HepG2 (cell line): Measurements from ENCODE around the gene IGFLR1. TPM values are rescaled to one million over a fixed set of nuclear protein-coding genes. Genes with fewer than 3 reads are reported as not detected.

ENCODE experiments used
- ARHGAP35 ChIP-seq: sonication (generic); formaldehyde crosslinking; IDR thresholded peaks from 2 replicates; pipeline ENCODE4 v1.9.0; 2022; ENCODE audit warnings: mild to moderate bottlenecking, inconsistent platforms, moderate library complexity, missing genetic modification reagents, borderline replicate concordance
- BATF2 ChIP-seq: sonication (generic); formaldehyde crosslinking; IDR thresholded peaks from 2 replicates; pipeline ENCODE4 v1.8.0; 2022; ENCODE audit warnings: mild to moderate bottlenecking, missing genetic modification reagents, moderate library complexity
- ELF1 ChIP-seq: sonication (generic); formaldehyde crosslinking; IDR thresholded peaks from 2 replicates; pipeline ENCODE4 v1.4.0; 2020; ENCODE audit warnings: missing genetic modification reagents
- ETV6 ChIP-seq: sonication (generic); formaldehyde crosslinking; conservative IDR thresholded peaks from 2 replicates; pipeline ENCODE4 v1.4.0; 2020; ENCODE audit warnings: missing genetic modification reagents
- FOXM1 ChIP-seq: sonication (generic); formaldehyde crosslinking; IDR thresholded peaks from 2 replicates; pipeline ENCODE4 v1.5.0; 2020; ENCODE audit warnings: missing genetic modification reagents
- GABPA ChIP-seq, 2 experiments: IDR thresholded peaks; 2 replicates each; pipeline ENCODE4 v1.6.1; 2011 to 2016; ENCODE audit warnings: low read depth in 2 of 2, low read length in 1 of 2, missing biosample characterization in 1 of 2, missing genetic modification characterization in 1 of 2
- GTF3A ChIP-seq: sonication (generic); formaldehyde crosslinking; conservative IDR thresholded peaks from 2 replicates; pipeline ENCODE4 v1.4.0; 2020; ENCODE audit warnings: mild to moderate bottlenecking, missing genetic modification reagents
- HOXA5 ChIP-seq: sonication (generic); formaldehyde crosslinking; IDR thresholded peaks from 2 replicates; pipeline ENCODE4 v1.4.0; 2020; ENCODE audit warnings: missing genetic modification reagents
- KAT8 ChIP-seq: IDR thresholded peaks from 2 replicates; pipeline ENCODE4 v1.6.1; 2016; ENCODE audit warnings: missing genetic modification reagents, missing compliant biosample characterization
- KDM5B ChIP-seq: sonication (generic); formaldehyde crosslinking; IDR thresholded peaks from 2 replicates; pipeline ENCODE4 v1.4.0; 2020; ENCODE audit warnings: missing genetic modification reagents, mild to moderate bottlenecking, borderline replicate concordance
- MAX ChIP-seq: IDR thresholded peaks from 2 replicates; pipeline ENCODE4 v1.6.1; 2012; ENCODE audit warnings: inconsistent platforms
- NAIF1 ChIP-seq: sonication (generic); formaldehyde crosslinking; IDR thresholded peaks from 2 replicates; pipeline ENCODE4 v1.5.0; 2020; ENCODE audit warnings: mild to moderate bottlenecking, missing genetic modification reagents, borderline replicate concordance
- PAF1 ChIP-seq: IDR thresholded peaks from 2 replicates; pipeline ENCODE4 v1.6.1; 2016; ENCODE audit warnings: missing genetic modification reagents, missing compliant biosample characterization
- REXO4 ChIP-seq: sonication (generic); formaldehyde crosslinking; IDR thresholded peaks from 2 replicates; pipeline ENCODE4 v1.8.0; 2022; ENCODE audit warnings: missing genetic modification reagents, mild to moderate bottlenecking, borderline replicate concordance
- RFXAP ChIP-seq: sonication (generic); formaldehyde crosslinking; IDR thresholded peaks from 2 replicates; pipeline ENCODE4 v1.4.0; 2020; ENCODE audit warnings: missing genetic modification reagents, borderline replicate concordance
- SNAI1 ChIP-seq: sonication (generic); formaldehyde crosslinking; IDR thresholded peaks from 2 replicates; pipeline ENCODE4 v1.5.0; 2020; ENCODE audit warnings: mild to moderate bottlenecking, missing genetic modification reagents, borderline replicate concordance
- TCF7L2 ChIP-seq: IDR thresholded peaks from 2 replicates; pipeline ENCODE4 v1.6.1; 2011; ENCODE audit warnings: mild to moderate bottlenecking, low read depth, low read length, moderate library complexity
- U2AF1 ChIP-seq: fragments of 200-400 bp; formaldehyde crosslinking; optimal IDR thresholded peaks from 2 replicates; pipeline ENCODE3; 2017; ENCODE audit warnings: mild to moderate bottlenecking, low read depth, low read length
- WIZ ChIP-seq: sonication (generic); formaldehyde crosslinking; IDR thresholded peaks from 2 replicates; pipeline ENCODE4 v1.5.1; 2020; ENCODE audit warnings: mild to moderate bottlenecking, missing genetic modification reagents
- ZBTB26 ChIP-seq: IDR thresholded peaks from 2 replicates; pipeline ENCODE4 v1.6.1; 2016; ENCODE audit warnings: missing compliant biosample characterization, missing genetic modification reagents, borderline replicate concordance
- ZBTB42 ChIP-seq: sonication (generic); formaldehyde crosslinking; IDR thresholded peaks from 2 replicates; pipeline ENCODE4 v1.5.0; 2020; ENCODE audit warnings: mild to moderate bottlenecking, missing genetic modification reagents
- ZFAT ChIP-seq: sonication (generic); formaldehyde crosslinking; conservative IDR thresholded peaks from 2 replicates; pipeline ENCODE4 v1.8.1; 2023; ENCODE audit warnings: missing genetic modification reagents, inconsistent platforms
- ZFP36L1 ChIP-seq: sonication (generic); formaldehyde crosslinking; IDR thresholded peaks from 2 replicates; pipeline ENCODE4 v1.8.0; 2022; ENCODE audit warnings: mild to moderate bottlenecking, missing genetic modification reagents, moderate library complexity
- ZFP41 ChIP-seq: sonication (generic); formaldehyde crosslinking; IDR thresholded peaks from 2 replicates; pipeline ENCODE4 v1.4.0; 2020; ENCODE audit warnings: mild to moderate bottlenecking, missing genetic modification reagents, borderline replicate concordance
- ZNF10 ChIP-seq: sonication (generic); formaldehyde crosslinking; IDR thresholded peaks from 2 replicates; pipeline ENCODE4 v1.4.0; 2020; ENCODE audit warnings: mild to moderate bottlenecking, low read depth, missing genetic modification reagents, borderline replicate concordance
- ZNF513 ChIP-seq: sonication (generic); formaldehyde crosslinking; conservative IDR thresholded peaks from 2 replicates; pipeline ENCODE4 v1.5.0; 2020; ENCODE audit warnings: missing genetic modification reagents
- ZNF672 ChIP-seq: sonication (generic); formaldehyde crosslinking; IDR thresholded peaks from 2 replicates; pipeline ENCODE4 v1.8.1; 2022; ENCODE audit warnings: missing genetic modification reagents
- ZNF746 ChIP-seq: sonication (generic); formaldehyde crosslinking; IDR thresholded peaks from 2 replicates; pipeline ENCODE4 v1.8.0; 2022; ENCODE audit warnings: mild to moderate bottlenecking, missing genetic modification reagents
- polyA plus RNA-seq, 8 experiments: library from polyadenylated mRNA; depleted of rRNA in 3 of 8; stranded (reverse) in 7 of 8; unstranded in 1 of 8; fragments of >200 nt; fragmentation: Illumina TruSeq in 4 of 8; extraction: Trizol in 4 of 8; gene quantifications; 2 replicates each; pipeline versions ENCODE4 v1.2.1 to v1.2.3, GENCODE V29; 2011 to 2016; ENCODE audit warnings: low read depth in 4 of 8, missing spikeins in 1 of 8, mixed read lengths in 1 of 8; ENCODE audit not compliant: insufficient read depth in 1 of 8
- total RNA-seq, 5 experiments: library from RNA; depleted of rRNA; stranded (reverse); fragments of >200 nt; fragmentation: Illumina TruSeq; extraction: Trizol; gene quantifications; 2 replicates each; pipeline ENCODE4 v1.2.3, GENCODE V29; 2016; ENCODE audit warnings: low read depth in 1 of 5

Gene IGFLR1
- total and polyA plus RNA-seq, 2 of the 13 experiments (the other 11 are each of a cell fraction or from before 2014, with no cell fraction given): 5.4 to 8.9 TPM

DNA sequence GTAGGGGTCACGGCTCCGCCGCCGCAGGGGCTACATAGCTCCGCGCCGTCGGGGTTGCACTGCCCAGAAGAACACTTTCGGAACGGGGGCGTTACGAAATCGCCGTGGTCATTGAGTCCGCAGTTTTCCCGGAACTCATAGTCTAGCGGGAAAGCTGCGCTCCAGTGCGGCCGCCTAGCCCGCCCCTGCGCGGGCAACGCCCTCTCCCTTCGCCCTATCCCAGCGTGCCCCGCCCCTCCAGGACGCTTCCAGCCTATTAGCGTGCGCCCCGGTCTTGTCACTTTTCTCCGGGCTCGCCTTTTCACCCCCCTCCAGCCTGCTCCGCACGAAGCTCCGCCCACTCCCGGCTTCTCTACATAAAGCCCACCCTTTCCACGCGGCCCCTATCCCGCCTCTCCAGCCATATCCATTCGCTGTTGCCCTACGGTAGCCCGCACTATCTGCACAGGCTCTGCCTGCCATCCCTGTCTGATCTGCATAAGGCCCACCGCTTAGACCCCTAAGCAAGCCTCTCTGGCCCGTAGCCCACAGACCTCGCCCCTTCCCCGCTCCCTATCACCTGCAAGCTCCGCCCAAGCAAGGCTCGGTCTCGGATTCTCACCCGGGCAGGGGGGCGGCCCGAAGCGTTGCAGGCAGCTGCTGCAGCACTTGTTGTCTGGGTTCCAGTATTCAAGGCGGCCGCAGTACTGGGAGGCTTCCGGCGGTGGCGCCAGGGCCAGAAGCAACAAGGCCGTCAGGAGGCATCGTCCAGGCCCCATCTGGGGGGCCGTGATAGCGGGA, 1.6 kb downstream of the IGFLR1 start (continued):
- TF ChIP-seq ELF1 (peak; percentile 61), ZFAT (no peak), TCF7L2 (no peak), NAIF1 (CRISPR knock-in tag) (0 out of 2 replicates have a peak, but pooled peaks have one; percentile 63), SNAI1 (CRISPR knock-in tag) (0 out of 2 replicates have a peak, but pooled peaks have one; percentile 64), GTF3A (CRISPR knock-in tag) (no peak), ETV6 (CRISPR knock-in tag) (no peak), ZNF746 (0 out of 2 replicates have a peak, but pooled peaks have one; percentile 52), WIZ (CRISPR knock-in tag) (no peak), FOXM1 (CRISPR knock-in tag) (no peak), BATF2 (no peak), RFXAP (CRISPR knock-in tag) (no peak), HOXA5 (CRISPR knock-in tag) (no peak), KDM5B (CRISPR knock-in tag) (0 out of 2 replicates have a peak, but pooled peaks have one; percentile 8), ZFP36L1 (CRISPR knock-in tag) (no peak), ZNF10 (CRISPR knock-in tag) (no peak), PAF1 (CRISPR knock-in tag) (no peak), U2AF1 (peak; percentile 41), REXO4 (CRISPR knock-in tag) (no peak), ZFP41 (CRISPR knock-in tag) (no peak), ZNF513 (no peak), GABPA (IDR thresholded peaks at IDR 0.05; ENCODE audit: low read depth, low read length) (no peak), GABPA (CRISPR knock-in tag; IDR thresholded peaks at IDR 0.05; ENCODE audit: low read depth) (peak; percentile 55), ZBTB26 (0 out of 2 replicates have a peak, but pooled peaks have one; percentile 9), KAT8 (peak; percentile 42), ZBTB42 (0 out of 2 replicates have a peak, but pooled peaks have one; percentile 28), ARHGAP35 (CRISPR knock-in tag) (peak; percentile 77; the same call in 1 of the 2 replicates), ZNF672 (no peak), MAX (peak; percentile 45)
